Measurements from ENCODE around the gene DNAH8.

DNAH8 gene

DNA sequence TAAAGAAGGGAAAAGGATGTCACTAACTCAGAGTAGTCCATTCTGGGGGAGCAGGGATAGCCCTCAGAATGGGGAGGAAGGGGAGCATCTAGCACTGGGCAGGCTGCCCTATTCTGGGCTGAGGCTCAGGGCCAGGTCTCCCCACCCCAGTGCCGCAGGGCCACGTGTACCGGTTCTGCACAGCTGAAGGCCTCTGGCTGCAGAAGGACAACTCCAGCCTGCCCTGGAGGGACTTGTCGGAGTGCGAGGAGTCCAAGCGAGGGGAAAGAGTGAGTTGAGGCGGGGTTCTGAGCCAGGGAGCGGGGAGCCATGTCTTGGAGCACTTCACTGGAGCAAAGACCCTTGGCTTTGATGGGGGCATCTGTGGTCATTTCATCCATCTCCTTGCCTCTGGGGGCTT, 350.4 kb downstream of the DNAH8 start:
- no peak overlapping the region for H3K4me3 ChIP-seq (ENCODE audit: low read depth, low read length)
- H3K9me3 ChIP-seq (ENCODE audit: control insufficient read depth, insufficient read depth, low read length): no peaks in the 10 kb centered on the region
- H3K27me3 ChIP-seq (ENCODE audit: control insufficient read depth, insufficient read depth, low read length): no peaks in the 10 kb centered on the region
- no peak overlapping the region for H3K9ac ChIP-seq (ENCODE audit: low read depth, low read length)
- H3K4me1 ChIP-seq (ENCODE audit: control insufficient read depth, insufficient read depth, low read length): no peaks in the 10 kb centered on the region
- H3K36me3 ChIP-seq (ENCODE audit: control insufficient read depth, insufficient read depth, low read length): no peaks in the 10 kb centered on the region

DNA sequence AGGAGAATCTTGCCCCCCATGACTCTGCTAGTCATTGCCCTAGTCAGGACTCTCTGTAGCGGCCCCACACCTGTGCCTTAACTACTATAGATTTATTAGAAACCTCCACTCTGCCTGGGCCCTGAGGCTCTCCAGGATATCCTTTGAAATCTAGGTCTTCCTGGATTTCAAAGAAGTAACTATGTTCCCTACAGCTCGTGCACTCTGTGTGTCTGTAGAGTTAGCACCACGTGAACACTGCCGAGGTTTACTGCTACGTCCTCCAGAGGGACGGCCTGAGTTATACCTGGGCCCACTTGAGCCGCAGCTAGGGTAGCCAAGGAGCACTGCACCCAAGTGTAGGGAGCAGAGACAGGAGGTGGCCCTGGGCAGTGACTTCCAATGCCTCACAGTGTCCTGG, 353.3 kb downstream of the DNAH8 start:
- Histone ChIP-seq H3K9ac (ENCODE audit: low read depth, low read length) (no peak overlapping the region), H3K4me3 (ENCODE audit: low read depth, low read length) (no peak overlapping the region), H3K4me1 (ENCODE audit: control insufficient read depth, insufficient read depth, low read length) (no peaks in the 10 kb centered on the region), H3K27me3 (ENCODE audit: control insufficient read depth, insufficient read depth, low read length) (no peaks in the 10 kb centered on the region), H3K36me3 (ENCODE audit: control insufficient read depth, insufficient read depth, low read length) (no peaks in the 10 kb centered on the region), H3K9me3 (ENCODE audit: control insufficient read depth, insufficient read depth, low read length) (no peaks in the 10 kb centered on the region)

DNA sequence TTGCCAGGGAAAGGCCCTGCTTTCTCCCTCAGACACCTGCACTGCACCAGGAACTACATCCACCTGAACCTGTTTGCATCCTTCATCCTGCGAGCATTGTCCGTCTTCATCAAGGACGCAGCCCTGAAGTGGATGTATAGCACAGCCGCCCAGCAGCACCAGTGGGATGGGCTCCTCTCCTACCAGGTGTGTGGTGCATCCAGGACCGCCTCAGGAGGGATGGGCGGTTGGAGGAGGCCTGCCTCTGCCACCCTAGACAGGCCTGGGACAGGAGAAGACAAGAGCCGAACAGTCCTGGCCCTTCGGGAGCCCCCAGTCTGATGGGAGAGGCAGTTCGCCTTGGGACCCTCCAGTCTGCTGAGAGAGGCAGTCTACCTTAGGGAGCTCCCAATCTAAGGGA, 357.7 kb downstream of the DNAH8 start:
- Histone ChIP-seq H3K4me3 (ENCODE audit: low read depth, low read length) (no peak overlapping the region), H3K36me3 (ENCODE audit: control insufficient read depth, insufficient read depth, low read length) (no peaks in the 10 kb centered on the region), H3K4me1 (ENCODE audit: control insufficient read depth, insufficient read depth, low read length) (no peaks in the 10 kb centered on the region), H3K9me3 (ENCODE audit: control insufficient read depth, insufficient read depth, low read length) (no peaks in the 10 kb centered on the region), H3K9ac (ENCODE audit: low read depth, low read length) (no peak overlapping the region), H3K27me3 (ENCODE audit: control insufficient read depth, insufficient read depth, low read length) (no peaks in the 10 kb centered on the region)

DNA sequence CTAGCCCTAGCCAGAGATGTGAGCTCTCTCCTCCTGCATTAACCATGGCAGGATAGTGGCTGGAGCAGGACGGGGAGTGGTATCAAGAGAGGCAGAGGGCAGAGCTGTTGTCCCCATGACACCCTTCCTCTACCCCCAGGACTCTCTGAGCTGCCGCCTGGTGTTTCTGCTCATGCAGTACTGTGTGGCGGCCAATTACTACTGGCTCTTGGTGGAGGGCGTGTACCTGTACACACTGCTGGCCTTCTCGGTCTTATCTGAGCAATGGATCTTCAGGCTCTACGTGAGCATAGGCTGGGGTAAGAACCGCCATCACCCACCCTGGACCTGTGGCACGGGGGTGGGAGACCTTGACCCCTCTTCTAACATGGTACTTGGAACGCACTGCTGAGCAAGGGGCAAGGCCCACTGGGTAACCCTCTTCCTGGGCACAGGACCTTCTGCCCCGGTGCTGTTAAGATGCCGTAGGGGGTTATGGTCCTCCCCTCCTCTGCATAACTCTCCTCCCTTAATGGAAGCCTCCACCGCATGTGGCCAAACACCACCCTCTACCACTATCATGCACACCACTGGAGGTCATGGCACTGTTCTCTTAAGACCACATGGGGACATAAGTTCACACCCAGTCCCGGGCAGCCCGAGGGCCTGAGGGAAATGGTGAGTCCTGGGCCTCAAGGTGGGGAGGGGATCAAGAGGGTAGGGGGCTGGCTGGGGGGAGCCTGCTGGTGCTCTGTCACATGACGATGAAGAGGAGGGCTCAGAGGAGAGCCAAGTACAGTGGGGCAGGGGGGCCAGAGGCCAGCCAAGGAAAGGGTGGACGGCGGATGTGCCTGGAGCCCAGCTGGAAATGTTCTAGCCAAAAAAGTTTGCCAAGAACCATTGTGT, 358.6 kb downstream of the DNAH8 start:
- no peaks in the 10 kb centered on the region for H3K36me3 ChIP-seq (ENCODE audit: control insufficient read depth, insufficient read depth, low read length)
- H3K27me3 ChIP-seq (ENCODE audit: control insufficient read depth, insufficient read depth, low read length): no peaks in the 10 kb centered on the region
- H3K4me3 ChIP-seq (ENCODE audit: low read depth, low read length): no peak overlapping the region
- no peaks in the 10 kb centered on the region for H3K4me1 ChIP-seq (ENCODE audit: control insufficient read depth, insufficient read depth, low read length)
- H3K9ac ChIP-seq (ENCODE audit: low read depth, low read length): no peak overlapping the region
- no peaks in the 10 kb centered on the region for H3K9me3 ChIP-seq (ENCODE audit: control insufficient read depth, insufficient read depth, low read length)

DNA sequence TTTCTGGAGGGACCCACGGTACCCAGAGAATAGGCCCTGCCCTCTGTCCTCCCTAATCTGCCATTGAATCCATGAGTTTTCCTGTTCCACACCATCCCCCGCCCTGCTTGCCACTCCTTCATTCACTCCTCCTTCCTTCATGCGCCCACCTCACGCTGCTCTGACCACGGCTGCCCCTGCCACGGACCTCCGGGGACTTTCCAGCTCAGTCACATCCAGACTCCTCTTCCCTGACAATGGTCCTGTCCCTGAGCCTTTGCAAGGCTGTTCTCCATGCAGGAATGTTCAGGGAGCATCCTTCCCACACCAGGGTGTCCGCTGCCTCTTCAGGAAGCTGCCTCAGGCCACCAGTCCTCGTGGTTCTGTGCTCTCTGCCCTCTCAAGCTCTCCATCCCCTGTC, 359.4 kb downstream of the DNAH8 start:
- no peak overlapping the region for H3K4me3 ChIP-seq (ENCODE audit: low read depth, low read length)
- H3K9me3 ChIP-seq (ENCODE audit: control insufficient read depth, insufficient read depth, low read length): no peaks in the 10 kb centered on the region

DNA sequence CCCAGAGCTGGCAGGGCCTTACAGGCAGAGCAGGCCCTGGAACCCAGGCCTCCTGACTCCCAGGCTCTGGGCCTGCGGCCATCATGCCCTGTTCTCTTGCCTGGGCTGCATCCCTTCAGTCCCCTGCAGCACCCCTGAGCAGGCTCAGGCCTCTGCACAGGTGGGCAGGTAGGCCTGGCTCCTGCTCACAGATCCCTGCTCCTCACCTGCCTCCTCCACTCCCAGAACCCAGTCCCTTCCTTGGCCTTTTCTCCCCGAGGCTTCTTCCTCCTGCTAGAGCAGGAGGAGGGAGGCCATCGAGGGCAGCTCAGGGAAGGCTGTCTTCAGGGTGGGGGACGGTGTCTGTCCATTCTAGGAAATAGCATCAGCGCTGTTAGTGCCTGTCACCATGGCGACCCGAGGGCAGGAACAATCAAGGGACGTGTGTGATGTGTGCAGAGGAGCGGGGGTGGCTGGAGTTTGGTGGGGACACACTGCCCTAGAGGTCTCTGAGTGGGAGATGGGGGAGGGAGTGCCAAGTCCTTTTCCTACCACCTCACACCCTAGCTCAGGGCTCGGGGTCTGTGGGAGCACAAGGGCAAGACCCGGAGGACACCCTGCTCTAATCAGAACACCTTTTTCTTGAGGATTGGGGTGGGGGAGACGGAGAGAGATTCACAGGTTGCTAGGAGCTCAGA, 360.0 kb downstream of the DNAH8 start:
- Histone ChIP-seq H3K4me3 (ENCODE audit: low read depth, low read length) (no peak overlapping the region), H3K27me3 (ENCODE audit: control insufficient read depth, insufficient read depth, low read length) (no peaks in the 10 kb centered on the region), H3K4me1 (ENCODE audit: control insufficient read depth, insufficient read depth, low read length) (no peaks in the 10 kb centered on the region), H3K9me3 (ENCODE audit: control insufficient read depth, insufficient read depth, low read length) (no peaks in the 10 kb centered on the region), H3K36me3 (ENCODE audit: control insufficient read depth, insufficient read depth, low read length) (peaks cover 3% of the 10 kb centered on the region), H3K9ac (ENCODE audit: low read depth, low read length) (no peak overlapping the region)

More for the DNA sequence above, 359.4 kb downstream of the DNAH8 start:
- no peak overlapping the region for H3K9ac ChIP-seq (ENCODE audit: low read depth, low read length)
- H3K36me3 ChIP-seq (ENCODE audit: control insufficient read depth, insufficient read depth, low read length): peaks cover under 1% of the 10 kb centered on the region
- no peaks in the 10 kb centered on the region for H3K27me3 ChIP-seq (ENCODE audit: control insufficient read depth, insufficient read depth, low read length)
- H3K4me1 ChIP-seq (ENCODE audit: control insufficient read depth, insufficient read depth, low read length): no peaks in the 10 kb centered on the region

DNA sequence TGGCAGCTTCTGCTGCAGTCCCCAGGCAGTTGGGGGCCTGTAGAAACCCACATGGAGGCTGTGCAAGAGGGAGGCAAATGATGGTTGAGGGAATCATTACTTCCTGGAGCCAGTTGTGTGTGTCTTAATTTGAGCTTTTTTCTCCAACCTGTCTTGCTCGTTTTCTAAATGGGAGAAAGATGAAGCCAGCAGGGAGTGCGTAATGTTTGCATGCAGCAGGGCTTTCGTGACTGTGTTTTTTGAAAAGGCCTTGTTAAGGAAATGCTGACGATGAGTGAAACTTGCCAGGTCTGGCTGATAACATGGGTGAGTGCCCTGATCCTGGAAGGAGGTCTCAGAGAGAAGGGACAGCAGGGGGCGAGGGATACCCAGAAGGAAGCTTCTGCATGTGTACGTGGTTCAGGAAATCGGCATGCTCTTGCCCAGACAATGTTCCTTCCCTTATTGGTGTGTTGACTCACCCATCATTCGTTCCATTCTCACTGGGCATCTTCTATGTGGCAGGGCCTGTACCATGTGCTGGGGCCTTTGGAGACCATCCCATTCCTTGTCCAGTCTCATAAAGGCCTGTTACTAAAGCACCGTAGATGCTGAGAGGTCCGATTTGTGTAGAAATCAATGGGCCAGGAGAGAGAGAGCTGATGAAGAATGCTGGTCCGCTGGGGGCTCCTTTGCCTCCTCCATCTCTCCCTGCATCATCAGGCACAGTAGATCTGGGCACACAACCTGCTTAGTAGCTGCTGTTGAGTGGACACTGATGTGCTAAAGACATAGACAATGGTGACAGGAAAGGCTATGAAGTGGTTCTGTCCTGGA, 360.9 kb downstream of the DNAH8 start:
- no peaks in the 10 kb centered on the region for H3K9me3 ChIP-seq (ENCODE audit: control insufficient read depth, insufficient read depth, low read length)
- no peak overlapping the region for H3K4me3 ChIP-seq (ENCODE audit: low read depth, low read length)
- no peak overlapping the region for H3K9ac ChIP-seq (ENCODE audit: low read depth, low read length)
- H3K4me1 ChIP-seq (ENCODE audit: control insufficient read depth, insufficient read depth, low read length): no peaks in the 10 kb centered on the region
- no peaks in the 10 kb centered on the region for H3K27me3 ChIP-seq (ENCODE audit: control insufficient read depth, insufficient read depth, low read length)
- peaks cover 3% of the 10 kb centered on the region for H3K36me3 ChIP-seq (ENCODE audit: control insufficient read depth, insufficient read depth, low read length)

DNA sequence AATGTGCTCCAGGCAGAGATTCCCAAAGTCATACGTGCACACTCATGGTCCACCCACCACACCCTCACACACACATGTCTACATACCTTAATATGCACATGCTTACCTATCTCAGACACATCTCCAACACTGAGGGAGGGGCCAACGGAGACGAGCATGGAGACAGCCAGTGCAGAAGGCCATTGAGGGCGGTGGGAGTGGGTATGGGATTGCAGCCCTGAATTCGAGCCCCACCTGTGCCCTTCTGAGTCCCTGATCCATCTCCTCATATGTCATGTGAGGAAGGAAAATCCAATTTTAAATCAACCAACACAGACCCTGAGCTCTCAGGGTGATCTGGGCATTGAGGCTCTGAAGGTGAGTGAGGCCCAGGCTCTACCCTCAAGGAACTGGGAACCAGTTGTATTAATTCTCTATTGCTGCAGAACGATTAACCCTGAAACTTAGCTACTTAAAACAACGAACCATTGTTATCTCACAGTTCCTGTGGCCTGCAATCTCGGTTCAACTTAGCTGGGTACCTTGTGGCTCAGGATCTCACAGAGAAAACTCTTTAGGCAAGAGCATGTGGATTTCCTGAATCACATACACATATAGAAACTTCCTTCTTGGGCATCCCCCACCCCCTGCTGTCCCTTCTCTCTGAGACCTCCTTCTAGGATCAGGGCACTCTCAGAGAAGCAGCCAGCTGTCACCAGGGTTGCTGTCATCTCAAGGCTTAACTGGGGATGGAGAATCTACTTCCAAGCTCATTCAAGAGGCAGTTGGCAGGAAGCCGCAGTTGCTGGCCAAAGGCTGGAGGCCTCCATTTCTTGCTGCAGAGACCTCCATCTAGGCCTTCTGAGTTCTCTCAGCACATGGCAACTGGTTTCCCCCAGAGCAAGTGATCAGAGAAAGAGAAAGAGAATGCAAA, 361.8 kb downstream of the DNAH8 start:
- no peaks in the 10 kb centered on the region for H3K27me3 ChIP-seq (ENCODE audit: control insufficient read depth, insufficient read depth, low read length)
- no peak overlapping the region for H3K4me3 ChIP-seq (ENCODE audit: low read depth, low read length)
- peaks cover 3% of the 10 kb centered on the region for H3K36me3 ChIP-seq (ENCODE audit: control insufficient read depth, insufficient read depth, low read length)
- no peak overlapping the region for H3K9ac ChIP-seq (ENCODE audit: low read depth, low read length)
- no peaks in the 10 kb centered on the region for H3K4me1 ChIP-seq (ENCODE audit: control insufficient read depth, insufficient read depth, low read length)
- H3K9me3 ChIP-seq (ENCODE audit: control insufficient read depth, insufficient read depth, low read length): no peaks in the 10 kb centered on the region

DNA sequence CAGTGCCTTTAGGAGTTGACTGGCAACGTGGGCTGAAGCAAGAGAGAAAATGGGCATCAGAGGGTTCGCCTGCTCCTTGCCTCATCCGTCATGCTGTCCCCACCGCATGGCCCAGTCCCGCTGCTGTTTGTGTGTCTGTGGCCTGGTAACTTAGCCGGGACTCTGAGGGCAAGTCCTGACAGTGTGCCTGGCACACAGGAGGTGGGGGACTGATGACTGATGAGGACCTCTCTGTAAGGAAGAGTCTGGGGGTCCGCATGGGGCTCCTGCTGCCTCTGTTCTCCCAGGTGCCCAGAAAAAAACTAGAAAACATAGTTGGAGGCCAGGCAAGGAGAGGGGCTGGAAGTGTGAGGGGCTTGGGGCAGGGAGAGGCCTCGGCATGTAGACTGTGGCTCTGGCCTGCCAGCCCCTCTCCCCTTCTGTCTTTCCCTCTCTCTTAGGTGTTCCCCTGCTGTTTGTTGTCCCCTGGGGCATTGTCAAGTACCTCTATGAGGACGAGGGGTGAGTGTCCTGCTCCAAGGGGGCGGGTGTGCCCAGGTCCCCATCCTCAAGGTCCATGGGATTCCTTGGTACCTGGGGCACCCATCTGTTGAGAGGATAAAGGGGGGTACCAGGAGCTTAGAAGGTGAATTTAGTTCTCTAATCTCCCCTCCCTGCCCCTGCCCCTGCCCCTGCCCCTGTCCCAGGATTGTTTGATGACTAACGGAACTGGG, 362.9 kb downstream of the DNAH8 start:
- H3K27me3 ChIP-seq (ENCODE audit: control insufficient read depth, insufficient read depth, low read length): no peaks in the 10 kb centered on the region
- H3K4me1 ChIP-seq (ENCODE audit: control insufficient read depth, insufficient read depth, low read length): no peaks in the 10 kb centered on the region
- peaks cover 3% of the 10 kb centered on the region for H3K36me3 ChIP-seq (ENCODE audit: control insufficient read depth, insufficient read depth, low read length)
- H3K9me3 ChIP-seq (ENCODE audit: control insufficient read depth, insufficient read depth, low read length): no peaks in the 10 kb centered on the region
- no peak overlapping the region for H3K9ac ChIP-seq (ENCODE audit: low read depth, low read length)
- no peak overlapping the region for H3K4me3 ChIP-seq (ENCODE audit: low read depth, low read length)

DNA sequence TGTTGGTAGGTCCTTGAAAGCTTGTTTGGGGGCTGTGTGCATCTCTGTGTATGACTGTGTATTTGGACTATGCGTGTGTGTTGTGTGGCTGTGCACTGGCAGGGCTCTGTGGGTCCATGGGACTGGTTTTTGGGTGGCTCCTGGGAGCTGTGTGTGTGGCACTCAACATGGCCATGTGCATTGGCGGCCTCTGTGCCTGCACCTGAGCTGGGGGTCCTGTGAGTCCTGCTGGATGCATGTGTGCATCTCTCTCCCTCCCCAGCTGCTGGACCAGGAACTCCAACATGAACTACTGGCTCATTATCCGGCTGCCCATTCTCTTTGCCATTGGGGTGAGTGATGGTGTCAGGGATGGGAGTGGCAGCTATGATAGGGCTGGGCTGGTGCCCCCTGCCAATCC, 363.6 kb downstream of the DNAH8 start:
- Histone ChIP-seq H3K4me3 (ENCODE audit: low read depth, low read length) (no peak overlapping the region), H3K27me3 (ENCODE audit: control insufficient read depth, insufficient read depth, low read length) (no peaks in the 10 kb centered on the region), H3K4me1 (ENCODE audit: control insufficient read depth, insufficient read depth, low read length) (no peaks in the 10 kb centered on the region), H3K9ac (ENCODE audit: low read depth, low read length) (no peak overlapping the region), H3K9me3 (ENCODE audit: control insufficient read depth, insufficient read depth, low read length) (no peaks in the 10 kb centered on the region), H3K36me3 (ENCODE audit: control insufficient read depth, insufficient read depth, low read length) (peaks cover 3% of the 10 kb centered on the region)

Measured in iPS-15b (cell line).